Upper lobe of left lung (tissue), 6 donors: ENCODE data around the gene MARK1. TPM values are rescaled to one million over a fixed set of nuclear protein-coding genes. Genes with fewer than 3 reads are reported as not detected.

Source experiments
- ATAC-seq, 2 donors: fragments of 200-7000 bp; cut with Tn5 transposase; one replicate each; pipeline ENCODE4 v1.9.1; 2022; ENCODE audit warnings: mild to moderate bottlenecking in 2 of 2, moderate library complexity in 2 of 2; ENCODE audit not compliant: low FRiP score in 2 of 2
- DNase-seq, 2 donors: peaks; one replicate each; pipeline ENCODE4 v3.0.0-alpha.2; 2019 to 2020
- H3K27ac ChIP-seq, 4 donors: fragments of 200-600 bp; sonication (generic); one replicate each; pipeline ENCODE4 v1.5.1; 2016 to 2019
- H3K27me3 ChIP-seq, 4 donors: fragments of 200-600 bp; sonication (generic); one replicate each; pipeline ENCODE4 v1.5.1; 2017 to 2019
- H3K36me3 ChIP-seq, 4 donors: fragments of 200-600 bp; sonication (generic); one replicate each; pipeline ENCODE4 v1.5.1; 2016 to 2019
- H3K4me1 ChIP-seq, 4 donors: fragments of 200-600 bp; sonication (generic); one replicate each; pipeline ENCODE4 v1.5.1; 2018 to 2019
- H3K4me3 ChIP-seq, 4 donors: fragments of 200-600 bp; sonication (generic); one replicate each; pipeline ENCODE4 v1.5.1; 2017 to 2019; ENCODE audit warnings: mild to moderate bottlenecking in 2 of 4, moderate library complexity in 1 of 4
- H3K9me3 ChIP-seq, 4 donors: fragments of 200-600 bp; sonication (generic); one replicate each; pipeline ENCODE4 v1.5.1; 2018 to 2019
- CTCF ChIP-seq, 6 experiments: fragments of 450-650 bp in 4 of 6; fragments of 200-600 bp in 2 of 6; sonication (generic) in 2 of 6; IDR thresholded peaks; one replicate each; pipeline ENCODE4 v1.5.1; 2016 to 2019; ENCODE audit warnings: antibody characterized with exemption in 6 of 6
- EP300 ChIP-seq, 4 donors: sonication (generic); formaldehyde crosslinking; IDR thresholded peaks; one replicate each; pipeline ENCODE4 v1.5.1; 2017; ENCODE audit warnings: antibody characterized with exemption in 4 of 4, control low read depth in 2 of 4
- POLR2A ChIP-seq, 4 donors: fragments of 450-650 bp; IDR thresholded peaks; one replicate each; pipeline ENCODE4 v1.5.1; 2016 to 2017; ENCODE audit warnings: antibody characterized with exemption in 4 of 4, mild to moderate bottlenecking in 2 of 4
- POLR2AphosphoS5 ChIP-seq, 2 donors: sonication (generic); formaldehyde crosslinking; IDR thresholded peaks; one replicate each; pipeline ENCODE4 v1.5.1; 2017; ENCODE audit warnings: antibody characterized with exemption in 2 of 2
- WGBS, 2 donors: methylation state at CpG; one replicate each; pipeline ENCODE4 v1.1.5; 2017 to 2018; 5-methylcytosine and 5-hydroxymethylcytosine counted together
- total RNA-seq, 6 donors: library from RNA; depleted of rRNA in 4 of 6; stranded (reverse); fragments of >200 nt in 4 of 6; gene quantifications; one replicate each; pipeline versions ENCODE4 v1.1.0 to v1.2.1, GENCODE V29; 2016 to 2021
- donor health status: DM: no; HTN: no; CAD: no; lungs with moderate emphysema.
- donor health status: DM: no; HTN: yes; CAD: no; lungs with severe emphysema.

MARK1 gene
- total RNA-seq, 6 donors from 2014 or later = 1.0 to 3.6 (median 1.8) TPM

GRCh38 chr1:220666349-220666748 is 138.4 kb downstream of the MARK1 start:
- H3K36me3 ChIP-seq = no peaks in the 10 kb centered on the region
- WGBS, 2 donors = 77 to 86% methylated on average over 3 of the region's 3 CpGs
- TF ChIP-seq POLR2AphosphoS5 (IDR thresholded peaks at IDR 0.05) (no peak), CTCF (IDR thresholded peaks at IDR 0.05) (no peak), EP300 (IDR thresholded peaks at IDR 0.05) (no peak), POLR2A (IDR thresholded peaks at IDR 0.05) (no peak)
- ATAC-seq = no peak
- peaks cover 0 to 9% (median 4%) of the 10 kb centered on the region in 4 donors for H3K9me3 ChIP-seq
- no peaks in the 10 kb centered on the region for H3K4me1 ChIP-seq
- no peaks in the 10 kb centered on the region for H3K27me3 ChIP-seq
- DNase-seq = no peak
- H3K4me3 ChIP-seq = no peak overlapping the region
- H3K27ac ChIP-seq = no peak overlapping the region

- no peak for TF ChIP-seq CTCF (IDR thresholded peaks at IDR 0.05)
- no peak for TF ChIP-seq POLR2A (IDR thresholded peaks at IDR 0.05)
- TF ChIP-seq EP300 (IDR thresholded peaks at IDR 0.05) = no peak
- no peak for TF ChIP-seq POLR2AphosphoS5 (IDR thresholded peaks at IDR 0.05)
- H3K27me3 ChIP-seq = no peaks in the 10 kb centered on the region
- H3K4me3 ChIP-seq = no peak overlapping the region
- H3K36me3 ChIP-seq = no peaks in the 10 kb centered on the region
- no peaks in the 10 kb centered on the region for H3K4me1 ChIP-seq
- peaks cover 0 to 9% (median 4%) of the 10 kb centered on the region in 4 donors for H3K9me3 ChIP-seq
- WGBS, 2 donors = 73 to 76% methylated on average over 1 of the region's 1 CpG
- H3K27ac ChIP-seq = no peak overlapping the region
- ATAC-seq (no peak), DNase-seq (no peak)
Measured at GRCh38 chr1:220669005-220669404, 141.1 kb downstream of the MARK1 start.

GRCh38 chr1:220670365-220670764 is 142.4 kb downstream of the MARK1 start:
- H3K27ac ChIP-seq = no peak overlapping the region
- no peaks in the 10 kb centered on the region for H3K4me1 ChIP-seq
- H3K36me3 ChIP-seq = no peaks in the 10 kb centered on the region
- H3K4me3 ChIP-seq = no peak overlapping the region
- no peak for DNase-seq
- ATAC-seq = no peak
- no peaks in the 10 kb centered on the region for H3K27me3 ChIP-seq
- TF ChIP-seq POLR2AphosphoS5 (IDR thresholded peaks at IDR 0.05) = no peak
- TF ChIP-seq POLR2A (IDR thresholded peaks at IDR 0.05) = no peak
- TF ChIP-seq CTCF (IDR thresholded peaks at IDR 0.05) = no peak
- no peak for TF ChIP-seq EP300 (IDR thresholded peaks at IDR 0.05)
- peaks cover 0 to 9% (median 4%) of the 10 kb centered on the region in 4 donors for H3K9me3 ChIP-seq

GRCh38 chr1:220673921-220674320 is 146.0 kb downstream of the MARK1 start:
- no peak overlapping the region for H3K4me3 ChIP-seq
- no peaks in the 10 kb centered on the region for H3K36me3 ChIP-seq
- H3K27me3 ChIP-seq = no peaks in the 10 kb centered on the region
- no peak for TF ChIP-seq POLR2A (IDR thresholded peaks at IDR 0.05)
- TF ChIP-seq EP300 (IDR thresholded peaks at IDR 0.05) = no peak
- no peak for TF ChIP-seq POLR2AphosphoS5 (IDR thresholded peaks at IDR 0.05)
- TF ChIP-seq CTCF (IDR thresholded peaks at IDR 0.05) = no peak
- ATAC-seq (no peak), DNase-seq (no peak)
- no peaks in the 10 kb centered on the region for H3K4me1 ChIP-seq
- H3K9me3 ChIP-seq = peaks cover 0 to 9% (median 4%) of the 10 kb centered on the region in 4 donors
- 94 to 100% methylated on average over 1 of the region's 1 CpG for WGBS, 2 donors
- no peak overlapping the region for H3K27ac ChIP-seq

GRCh38 chr1:220677251-220677650 is 149.3 kb downstream of the MARK1 start:
- Histone ChIP-seq H3K36me3 (no peaks in the 10 kb centered on the region), H3K4me1 (peaks cover 0 to 11% (median 2%) of the 10 kb centered on the region in 4 donors), H3K27me3 (no peaks in the 10 kb centered on the region), H3K9me3 (no peaks in the 10 kb centered on the region), H3K4me3 (no peak overlapping the region), H3K27ac (no peak overlapping the region)
- ATAC-seq (no peak), DNase-seq (no peak)
- 80 to 87% methylated on average over 2 of the region's 2 CpGs for WGBS, 2 donors
- TF ChIP-seq EP300 (IDR thresholded peaks at IDR 0.05) (no peak), POLR2A (IDR thresholded peaks at IDR 0.05) (no peak), POLR2AphosphoS5 (IDR thresholded peaks at IDR 0.05) (no peak)
